Stimulated activated CD4-positive, alpha-beta T cell treated with anti-CD3 and anti-CD28 coated beads, Interleukin-2, amount 100 ng/mL, for 48 hours (primary cell): Measurements from ENCODE around the gene GANC.

Experiments used
- DNase-seq, 2 donors: peaks; one replicate each; pipeline ENCODE4 v3.0.0-alpha.2; 2020

The GANC gene

GRCh38 chr15:42348083-42348482, 75.1 kb downstream of the GANC start:
- DNase-seq = no peak

GRCh38 chr15:42349186-42349585, 76.2 kb downstream of the GANC start:
- DNase-seq = no peak

GRCh38 chr15:42352401-42352800, 79.4 kb downstream of the GANC start:
- no peak for DNase-seq

DNA sequence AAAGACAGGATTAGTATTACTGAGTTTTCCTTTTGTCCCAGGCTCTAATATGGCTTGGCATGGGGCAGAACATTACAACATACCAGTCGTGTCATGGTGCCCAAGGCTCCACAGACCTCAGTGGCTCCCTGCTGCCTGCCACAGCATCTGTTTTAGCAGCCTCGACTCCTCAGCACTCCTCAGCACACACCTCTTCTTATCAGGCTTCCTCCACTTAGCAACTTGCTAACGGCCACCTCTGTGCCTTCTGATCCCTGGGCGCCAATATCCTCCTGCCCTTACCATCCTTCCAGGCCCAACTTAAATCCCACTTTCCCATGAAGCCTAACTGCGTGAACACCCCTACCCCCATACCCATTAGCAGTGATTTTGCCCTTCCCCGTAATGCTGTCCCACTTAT, 80.1 kb downstream of the GANC start:
- no peak for DNase-seq

DNA sequence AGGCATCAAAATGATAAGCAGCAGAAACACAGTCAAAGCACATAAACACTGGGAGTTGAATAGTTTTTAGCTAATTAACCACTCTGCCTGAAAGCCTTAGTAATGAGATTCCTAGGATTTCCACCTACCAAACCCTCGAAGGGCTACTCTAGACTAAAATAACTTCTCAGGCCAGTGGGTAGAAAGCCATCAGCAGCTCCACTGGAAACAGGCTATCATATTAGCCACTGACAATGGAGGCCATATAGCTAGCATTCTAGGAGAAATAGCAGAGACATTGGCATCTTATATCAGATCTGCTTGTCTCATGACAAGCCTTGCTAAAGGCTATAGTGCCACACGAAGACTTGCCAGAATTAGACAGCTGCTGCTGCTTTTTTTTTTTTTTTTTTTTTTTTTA, 81.8 kb downstream of the GANC start:
- DNase-seq = no peak

DNA sequence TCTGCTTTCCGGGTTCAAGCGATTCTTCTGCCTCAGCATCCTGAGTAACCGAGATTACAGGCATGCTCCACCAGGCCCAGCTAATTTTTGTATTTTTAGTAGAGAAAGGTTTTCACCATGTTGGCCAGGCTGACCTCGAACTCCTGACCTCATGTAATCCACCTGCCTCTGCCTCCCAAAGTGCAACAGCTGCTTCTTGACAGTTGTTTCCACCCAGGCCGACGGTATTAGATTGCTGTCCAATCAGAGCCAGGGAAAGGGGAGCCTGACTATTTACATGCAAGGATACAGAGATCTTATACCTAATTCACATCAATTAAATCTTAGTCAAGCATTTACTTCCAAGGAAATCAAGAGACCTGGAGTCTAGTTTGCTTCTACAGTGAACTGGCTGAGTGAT, 82.3 kb downstream of the GANC start:
- DNase-seq = no peak

DNA sequence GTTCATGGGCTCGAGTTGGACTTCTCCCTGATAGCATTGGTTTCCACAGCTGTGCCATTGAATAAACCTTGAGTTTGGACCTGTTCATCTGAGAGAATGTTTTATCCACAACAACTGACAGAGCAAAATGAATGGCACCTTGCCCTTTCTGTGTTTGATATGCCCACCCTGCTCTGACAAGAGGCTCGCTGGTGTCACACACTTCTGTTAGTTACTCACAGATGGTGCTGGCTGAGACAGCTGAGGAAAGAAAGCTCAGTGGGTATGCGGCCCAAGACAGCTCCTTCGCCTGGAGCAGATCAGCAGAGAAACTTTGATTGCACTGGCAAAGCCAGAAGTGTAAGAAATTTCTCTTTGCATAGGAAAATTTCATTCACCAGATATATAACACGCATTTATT, 83.8 kb downstream of the GANC start:
- no peak for DNase-seq

GRCh38 chr15:42358141-42358540, 85.1 kb downstream of the GANC start:
- DNase-seq = no peak

- no peak for DNase-seq
Measured at GRCh38 chr15:42359249-42359648, 86.2 kb downstream of the GANC start, which contains the start of gene CAPN3. Gene CAPN3 (plus strand): TSS chr15:42359501. CDS start chr15:42359806, 305 bp downstream.

DNA sequence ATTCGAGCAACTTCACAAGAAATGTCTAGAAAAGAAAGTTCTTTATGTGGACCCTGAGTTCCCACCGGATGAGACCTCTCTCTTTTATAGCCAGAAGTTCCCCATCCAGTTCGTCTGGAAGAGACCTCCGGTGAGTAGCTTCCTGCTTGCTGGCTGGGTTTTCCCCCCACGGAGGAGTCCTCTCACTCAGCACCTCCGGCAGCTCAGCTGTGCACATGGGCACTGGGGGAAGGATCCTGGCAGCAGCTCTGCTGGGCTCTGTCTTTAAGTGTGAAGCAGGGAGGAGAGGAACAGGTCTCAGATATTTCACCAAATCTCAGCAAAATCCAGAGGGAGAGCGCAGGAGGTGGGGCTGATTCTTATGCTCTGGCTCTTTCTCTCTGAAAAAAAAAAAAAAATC, 87.0 kb downstream of the GANC start:
- no peak for DNase-seq

DNA sequence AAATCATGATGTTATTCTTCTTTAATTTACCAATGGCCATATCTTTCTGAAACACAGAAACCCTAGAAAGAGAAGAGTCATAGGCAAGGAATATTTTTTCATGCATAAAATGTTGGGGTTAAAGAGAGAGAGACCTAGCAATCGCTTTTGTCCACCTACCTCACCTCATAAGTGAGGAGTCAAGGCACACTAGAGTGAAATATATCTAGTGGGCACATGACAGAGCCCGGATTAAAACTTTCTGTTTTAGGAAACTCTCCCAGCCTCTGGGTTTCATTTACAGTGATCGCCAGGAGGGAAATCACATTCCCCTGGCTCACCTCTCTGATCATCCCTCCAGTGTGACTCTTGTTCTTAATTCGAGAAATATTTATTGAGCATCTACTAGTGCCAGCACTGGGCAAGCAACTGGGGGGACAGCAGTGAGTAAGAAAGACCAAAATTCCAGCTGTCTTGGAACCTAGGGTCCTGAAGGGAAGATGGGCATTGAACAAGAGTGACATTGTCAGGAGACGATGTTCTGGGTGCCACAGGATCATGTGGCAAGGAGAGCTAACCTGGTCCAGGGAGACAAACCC, 87.6 kb downstream of the GANC start:
- DNase-seq = no peak

DNA sequence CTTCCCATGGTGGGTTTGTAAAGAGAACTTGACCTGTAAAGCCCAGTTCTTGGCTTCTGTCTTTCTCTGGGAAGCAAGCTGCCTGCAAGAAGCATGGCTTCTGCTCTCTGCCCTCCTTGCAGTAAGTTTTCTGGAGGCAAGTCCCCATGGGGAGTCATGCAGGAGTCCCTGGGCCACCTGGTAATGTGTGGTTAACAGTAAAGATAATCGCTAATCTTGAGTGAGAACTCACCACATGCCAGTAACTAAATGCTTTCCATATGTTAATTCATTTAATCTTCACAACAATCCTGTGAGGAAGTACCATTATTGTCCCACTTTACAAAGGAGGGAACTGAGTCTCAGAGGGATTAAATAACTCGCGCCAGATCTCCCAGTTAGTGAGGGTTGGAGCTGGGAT, 90.5 kb downstream of the GANC start:
- DNase-seq = no peak

- DNase-seq = no peak
Measured at GRCh38 chr15:42363942-42364341, 90.9 kb downstream of the GANC start.

GRCh38 chr15:42364529-42364928, 91.5 kb downstream of the GANC start:
- DNase-seq = no peak

DNA sequence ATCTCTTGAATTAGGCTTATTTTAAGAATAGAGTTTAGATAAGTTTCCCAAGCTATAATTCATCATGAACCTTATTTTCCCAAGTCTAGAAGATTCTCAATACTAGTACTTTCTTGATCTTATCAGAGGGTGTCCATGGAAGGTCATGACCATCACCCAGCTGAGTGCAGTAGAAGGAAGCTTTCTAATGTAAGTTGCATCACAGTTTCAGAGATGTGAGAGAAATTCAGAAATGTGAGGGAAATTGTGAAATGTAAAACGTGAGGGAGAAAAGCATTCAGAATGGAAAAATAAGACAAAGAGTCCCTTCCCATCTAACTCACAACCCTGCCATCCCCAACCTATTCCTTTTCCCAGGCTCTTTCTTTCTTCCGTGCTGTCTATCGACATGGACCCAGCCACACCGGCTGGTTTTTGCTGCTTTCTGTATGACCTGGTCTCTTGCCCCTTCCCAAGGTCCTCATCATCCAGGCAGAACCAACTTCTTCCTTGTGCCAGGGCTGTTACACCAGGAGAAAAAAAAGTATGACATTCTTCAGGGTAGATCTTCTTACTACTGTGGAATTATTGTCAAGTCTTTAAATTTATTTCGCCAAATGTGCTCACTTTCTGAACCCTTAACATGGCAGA, 93.0 kb downstream of the GANC start:
- no peak for DNase-seq

- no peak for DNase-seq
Measured at GRCh38 chr15:42367041-42367440, 94.0 kb downstream of the GANC start.

DNA sequence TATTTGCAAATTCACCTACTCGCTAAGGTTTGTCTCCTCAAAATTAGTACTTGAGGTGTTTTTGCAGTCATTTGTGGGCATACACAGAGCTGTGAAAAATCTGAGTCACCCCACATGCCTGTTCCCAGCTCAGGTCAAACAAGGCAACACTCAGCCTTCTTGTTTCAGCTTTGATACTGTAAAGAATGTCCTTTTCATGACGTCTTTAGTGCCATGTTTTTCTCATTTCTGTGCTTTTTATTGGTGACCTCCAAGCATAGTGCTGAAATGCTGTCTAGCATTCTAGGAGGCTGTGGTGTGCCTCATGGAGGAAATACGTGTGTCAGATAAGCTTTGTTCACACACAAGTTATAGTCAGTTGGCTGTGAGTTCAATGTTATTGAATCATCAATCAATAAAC, 95.1 kb downstream of the GANC start:
- DNase-seq = no peak

DNA sequence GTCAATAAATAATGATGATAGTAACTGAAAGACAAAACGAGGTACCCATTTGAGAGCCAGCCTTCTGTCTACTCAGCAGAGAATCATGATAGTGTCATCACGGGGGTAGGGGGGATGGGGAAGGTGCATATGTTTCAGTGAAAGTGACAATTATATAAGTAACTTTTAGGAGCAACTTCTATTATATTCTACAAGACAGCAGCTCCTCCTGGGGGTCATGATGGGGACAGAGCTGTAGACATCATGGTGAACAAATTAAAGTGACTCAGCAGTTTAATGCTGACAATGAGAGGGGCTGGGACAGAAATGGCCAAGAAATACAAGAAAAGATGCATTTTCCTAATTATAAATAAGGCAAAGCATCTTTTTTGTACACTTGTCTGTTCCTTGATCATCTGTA, 98.1 kb downstream of the GANC start:
- DNase-seq = no peak

GRCh38 chr15:42373274-42373673, 100.3 kb downstream of the GANC start:
- no peak for DNase-seq

DNA sequence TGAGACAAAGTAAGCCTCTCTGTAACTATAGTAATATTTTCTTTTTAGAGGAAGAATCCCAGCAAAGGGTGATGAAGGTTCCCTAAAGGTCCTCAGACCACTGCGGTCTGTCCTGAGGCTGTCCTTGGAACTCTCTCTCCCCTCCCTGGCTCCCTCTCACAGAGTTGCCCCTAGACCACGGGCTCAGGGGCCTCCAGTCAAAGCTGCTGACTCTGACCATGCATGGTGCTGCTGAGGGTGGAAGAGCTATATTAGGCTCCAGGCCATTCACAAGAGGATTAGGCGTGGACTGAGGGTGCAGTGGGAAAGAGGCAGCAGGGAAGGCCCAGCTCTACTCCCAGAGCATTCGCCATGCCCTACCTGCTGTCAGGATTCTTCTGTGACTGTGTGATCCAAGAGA, 100.9 kb downstream of the GANC start:
- no peak for DNase-seq

GRCh38 chr15:42374810-42375209, 101.8 kb downstream of the GANC start:
- DNase-seq = no peak

- no peak for DNase-seq
Measured at GRCh38 chr15:42375252-42375651, 102.3 kb downstream of the GANC start.

GRCh38 chr15:42375941-42376340, 102.9 kb downstream of the GANC start:
- no peak for DNase-seq

GRCh38 chr15:42378011-42378410, 105.0 kb downstream of the GANC start:
- no peak for DNase-seq

GRCh38 chr15:42384597-42384996, 111.6 kb downstream of the GANC start:
- DNase-seq = no peak
